Neural cell (in vitro differentiated cells): ENCODE measurements around the gene SP6.

Experiments used
- CTCF ChIP-seq: fragments of 450-650 bp; IDR thresholded peaks from 2 replicates; pipeline ENCODE4 v1.5.1; 2014; ENCODE audit warnings: antibody characterized with exemption, mild to moderate bottlenecking, moderate library complexity; ENCODE audit not compliant: poor library complexity, severe bottlenecking
- SMC3 ChIP-seq: fragments of 450-650 bp; conservative IDR thresholded peaks from 2 replicates; pipeline ENCODE4 v1.6.1; 2014; ENCODE audit warnings: antibody characterized with exemption, mild to moderate bottlenecking, moderate library complexity; ENCODE audit not compliant: poor library complexity

- no peak for TF ChIP-seq CTCF
- no peak for TF ChIP-seq SMC3
These were observed 49.7 kb downstream of the SP6 start for GRCh38 chr17:47801176-47801765.
